IMR-90 (cell line): ENCODE data around the gene DCDC1. TPM values are rescaled to one million over a fixed set of nuclear protein-coding genes. Genes with fewer than 3 reads are reported as not detected.

Source experiments
- ATAC-seq: fragments of 200-7000 bp; cut with Tn5 transposase; 2 replicates; pipeline ENCODE4 v1.9.1; 2020; ENCODE audit warnings: low read depth, mild to moderate bottlenecking, moderate library complexity
- BruUV-seq: library from RNA; stranded (reverse); fragments of 400-500 nt; replicated peaks from 2 replicates; lab custom pipeline; 2021; lab: Mats Ljungman, UMichigan
- CTCF ChIA-PET: fragments of 300-600 bp; formaldehyde crosslinking; extraction: SDS; loops from one replicate; lab custom pipeline; 2021; ENCODE audit warnings: antibody characterized with exemption; lab: Yijun Ruan, JAX
- POLR2A ChIA-PET: fragments of 300-600 bp; sonication (Branson Sonifier 250); formaldehyde crosslinking; loops from one replicate; lab custom pipeline; 2022; ENCODE audit warnings: antibody characterized with exemption; ENCODE audit not compliant: unreplicated experiment; lab: Charles Lee
- DNase-seq: peaks from one replicate; pipeline ENCODE4 v3.0.0; 2013
- H2AFZ ChIP-seq: replicated peaks from 2 replicates; pipeline ENCODE3; 2013; ENCODE audit warnings: low read length, mild to moderate bottlenecking; ENCODE audit not compliant: poor library complexity
- H2AK5ac ChIP-seq: 2 replicates; pipeline ENCODE4 v1.6.1; 2013; ENCODE audit warnings: low read depth, low read length, inconsistent platforms
- H2AK9ac ChIP-seq: replicated peaks from 2 replicates; pipeline ENCODE3; 2013; ENCODE audit warnings: mild to moderate bottlenecking, low read depth, low read length, moderate library complexity; ENCODE audit not compliant: poor library complexity
- H2BK120ac ChIP-seq: 2 replicates; pipeline ENCODE4 v1.6.1; 2013; ENCODE audit warnings: low read depth, low read length, inconsistent platforms
- H2BK15ac ChIP-seq: 3 replicates; pipeline ENCODE4 v1.6.1; 2013; ENCODE audit warnings: low read depth, low read length, inconsistent platforms
- H2BK20ac ChIP-seq: 2 replicates; pipeline ENCODE4 v1.6.1; 2013; ENCODE audit warnings: low read depth, mild to moderate bottlenecking, inconsistent platforms, low read length, moderate library complexity
- H2BK5ac ChIP-seq: 2 replicates; pipeline ENCODE4 v1.6.1; 2013; ENCODE audit warnings: mild to moderate bottlenecking, low read depth, low read length, inconsistent platforms; ENCODE audit not compliant: poor library complexity, severe bottlenecking
- H3K14ac ChIP-seq: replicated peaks from 2 replicates; pipeline ENCODE4 v1.6.1; 2013; ENCODE audit warnings: low read depth, low read length, inconsistent platforms
- H3K18ac ChIP-seq: 2 replicates; pipeline ENCODE4 v1.6.1; 2013; ENCODE audit warnings: low read depth, low read length, control low read depth
- H3K23ac ChIP-seq: 2 replicates; pipeline ENCODE4 v1.6.1; 2013; ENCODE audit warnings: low read depth, low read length, inconsistent platforms
- H3K27ac ChIP-seq: 2 replicates; pipeline ENCODE4 v1.5.1; 2013; ENCODE audit warnings: mild to moderate bottlenecking, control low read depth, low read length; ENCODE audit not compliant: insufficient read depth
- H3K27me3 ChIP-seq: 2 replicates; pipeline ENCODE4 v1.6.1; 2013; ENCODE audit warnings: low read length; ENCODE audit not compliant: control insufficient read depth, insufficient read depth
- H3K36me3 ChIP-seq: 2 replicates; pipeline ENCODE4 v1.6.1; 2013; ENCODE audit warnings: low read length, mixed read lengths; ENCODE audit not compliant: control insufficient read depth, insufficient read depth
- H3K4ac ChIP-seq: 2 replicates; pipeline ENCODE4 v1.6.1; 2013; ENCODE audit warnings: low read depth, low read length, inconsistent platforms
- H3K4me1 ChIP-seq: 2 replicates; pipeline ENCODE4 v1.6.1; 2013; ENCODE audit warnings: low read length, mixed read lengths; ENCODE audit not compliant: control insufficient read depth, insufficient read depth
- H3K4me2 ChIP-seq: 2 replicates; pipeline ENCODE4 v1.6.1; 2013; ENCODE audit warnings: low read depth, mild to moderate bottlenecking, control low read depth, low read length, moderate library complexity
- H3K4me3 ChIP-seq: 2 replicates; pipeline ENCODE4 v1.5.1; 2013; ENCODE audit warnings: low read depth, mild to moderate bottlenecking, control low read depth, low read length, moderate library complexity; ENCODE audit not compliant: insufficient read depth
- H3K56ac ChIP-seq: 2 replicates; pipeline ENCODE4 v1.6.1; 2013; ENCODE audit warnings: low read length, inconsistent platforms; ENCODE audit not compliant: insufficient read depth; ENCODE audit errors: extremely low read depth
- H3K79me1 ChIP-seq, 2 experiments: 2 replicates each; pipeline ENCODE4 v1.6.1; 2013; ENCODE audit warnings: low read length in 2 of 2, inconsistent platforms in 1 of 2, low read depth in 1 of 2
- H3K9ac ChIP-seq: 2 replicates; pipeline ENCODE4 v1.6.1; 2013; ENCODE audit warnings: low read depth, low read length, control low read depth
- H3K9me1 ChIP-seq: 2 replicates; pipeline ENCODE4 v1.6.1; 2013; ENCODE audit warnings: low read length, inconsistent platforms; ENCODE audit not compliant: insufficient read depth
- H3K9me3 ChIP-seq: 2 replicates; pipeline ENCODE4 v1.6.1; 2013; ENCODE audit warnings: low read length; ENCODE audit not compliant: control insufficient read depth, insufficient read depth
- H4K20me1 ChIP-seq: 2 replicates; pipeline ENCODE4 v1.6.1; 2013; ENCODE audit warnings: low read length, inconsistent platforms; ENCODE audit not compliant: insufficient read depth
- H4K5ac ChIP-seq: 2 replicates; pipeline ENCODE4 v1.6.1; 2013; ENCODE audit warnings: mild to moderate bottlenecking, low read depth, low read length, control low read depth
- H4K8ac ChIP-seq, 2 experiments: 2 replicates each; pipeline ENCODE4 v1.6.1; 2013; ENCODE audit warnings: low read depth in 2 of 2, low read length in 2 of 2, control low read depth in 1 of 2, inconsistent platforms in 1 of 2
- H4K91ac ChIP-seq: 2 replicates; pipeline ENCODE4 v1.6.1; 2013; ENCODE audit warnings: low read depth, low read length, inconsistent platforms; ENCODE audit not compliant: insufficient read depth
- BHLHE40 ChIP-seq: fragments of 150-350 bp; IDR thresholded peaks from 2 replicates; pipeline ENCODE4 v1.6.1; 2016; ENCODE audit warnings: mild to moderate bottlenecking, low read depth, low read length
- CEBPB ChIP-seq: IDR thresholded peaks from 2 replicates; pipeline ENCODE4 v1.6.1; 2012; ENCODE audit warnings: low read depth, low read length, improper control_type of control experiment
- CHD1 ChIP-seq: IDR thresholded peaks from 2 replicates; pipeline ENCODE4 v1.6.1; 2012; ENCODE audit warnings: low read depth, low read length, improper control_type of control experiment
- CTCF ChIP-seq: conservative IDR thresholded peaks from 2 replicates; pipeline ENCODE4 v1.5.1; 2012; ENCODE audit warnings: mild to moderate bottlenecking, low read depth, low read length, improper control_type of control experiment
- ELK1 ChIP-seq: fragments of 150-350 bp; IDR thresholded peaks from 2 replicates; pipeline ENCODE4 v1.6.1; 2016; ENCODE audit warnings: low read depth, mild to moderate bottlenecking, low read length, moderate library complexity, borderline replicate concordance
- FOS ChIP-seq: fragments of 150-350 bp; IDR thresholded peaks from 2 replicates; pipeline ENCODE4 v1.6.1; 2016; ENCODE audit warnings: low read depth, low read length
- MAFK ChIP-seq: IDR thresholded peaks from 2 replicates; pipeline ENCODE4 v1.6.1; 2012; ENCODE audit warnings: low read depth, low read length, improper control_type of control experiment
- MAZ ChIP-seq: IDR thresholded peaks from 2 replicates; pipeline ENCODE4 v1.6.1; 2012; ENCODE audit warnings: low read depth, mild to moderate bottlenecking, low read length, improper control_type of control experiment, moderate library complexity, borderline replicate concordance
- MXI1 ChIP-seq: IDR thresholded peaks from 2 replicates; pipeline ENCODE4 v1.6.1; 2012; ENCODE audit warnings: low read depth, mild to moderate bottlenecking, low read length, moderate library complexity, borderline replicate concordance
- NFE2L2 ChIP-seq: fragments of 150-350 bp; IDR thresholded peaks from 2 replicates; pipeline ENCODE4 v1.6.1; 2016; ENCODE audit warnings: low read depth, mild to moderate bottlenecking, low read length
- POLR2A ChIP-seq: IDR thresholded peaks from 2 replicates; pipeline ENCODE4 v1.6.1; 2012; ENCODE audit warnings: mild to moderate bottlenecking, low read depth, low read length
- RAD21 ChIP-seq: IDR thresholded peaks from 2 replicates; pipeline ENCODE4 v1.6.1; 2012; ENCODE audit warnings: low read length, improper control_type of control experiment
- RCOR1 ChIP-seq: IDR thresholded peaks from 2 replicates; pipeline ENCODE4 v1.6.1; 2012; ENCODE audit warnings: mild to moderate bottlenecking, low read length, improper control_type of control experiment; ENCODE audit not compliant: insufficient replicate concordance
- SMC3 ChIP-seq: fragments of 150-350 bp; IDR thresholded peaks from 2 replicates; pipeline ENCODE4 v1.6.1; 2016; ENCODE audit warnings: low read depth, mild to moderate bottlenecking, antibody characterized with exemption, low read length, moderate library complexity
- USF2 ChIP-seq: fragments of 150-350 bp; IDR thresholded peaks from 2 replicates; pipeline ENCODE4 v1.6.1; 2017; ENCODE audit warnings: mild to moderate bottlenecking, antibody characterized with exemption, low read length, low read depth
- dilution Hi-C: fragments of 300-500 bp; cut with HindIII; formaldehyde crosslinking; loops from one replicate; pipeline ENCODE4 v1.14.3; 2018; ENCODE audit warnings: low sequenced_read_pairs; ENCODE audit not compliant: unreplicated experiment
- in situ Hi-C: fragments of 300-500 bp; cut with MboI; formaldehyde crosslinking; loops from 3 replicates; pipeline ENCODE4 v1.14.3; 2019; ENCODE audit warnings: low sequenced_read_pairs, inconsistent platforms, mixed read lengths
- intact Hi-C: fragments of 100-400 bp; cut with micrococcal nuclease; formaldehyde crosslinking; loops from 2 replicates; pipeline ENCODE4 v1.10.0; 2022
- polyA plus RNA-seq, 3 experiments: library from polyadenylated mRNA; depleted of rRNA; stranded (reverse); fragments of >200 nt; gene quantifications; 2 replicates each; pipeline ENCODE4 v1.2.3, GENCODE V29; 2012; ENCODE audit warnings: low replicate concordance in 1 of 3
- total RNA-seq: library from RNA; depleted of rRNA; stranded (reverse); fragments of >200 nt; gene quantifications from 2 replicates; pipeline ENCODE4 v1.2.3, GENCODE V29; 2012

The DCDC1 gene
- total and polyA plus RNA-seq, 2 of the 4 experiments (the other 2 are of a cell fraction): not detected

GRCh38 chr11:31102316-31102715 lies 267.2 kb downstream of the DCDC1 start:
- no peak overlapping the region for H2BK120ac ChIP-seq
- ATAC-seq (no peak), DNase-seq (no peak)
- H3K23ac ChIP-seq: no peak overlapping the region
- ChIA-PET CTCF (no interaction called here), POLR2A (no interaction called here)
- no peak overlapping the region for H4K91ac ChIP-seq
- H3K4me2 ChIP-seq: no peak overlapping the region
- no peak overlapping the region for H2BK20ac ChIP-seq
- no peaks in the 10 kb centered on the region for H3K36me3 ChIP-seq
- H2BK15ac ChIP-seq: no peak overlapping the region
- no peaks in the 10 kb centered on the region for H3K9me1 ChIP-seq
- H2AK5ac ChIP-seq: no peak overlapping the region
- H4K8ac ChIP-seq: no peak overlapping the region
- H4K5ac ChIP-seq: no peak overlapping the region
- no peak overlapping the region for H2AK9ac ChIP-seq
- no peak overlapping the region for H3K27ac ChIP-seq
- intact Hi-C loops (no loop called here), dilution Hi-C loops (no loop called here), in situ Hi-C loops (no loop called here)
- H3K9ac ChIP-seq: no peak overlapping the region
- no peak overlapping the region for H2BK5ac ChIP-seq
- TF ChIP-seq USF2 (no peak), MAFK (no peak), POLR2A (no peak), FOS (no peak), RAD21 (no peak), BHLHE40 (no peak), NFE2L2 (no peak), CTCF (no peak), MAZ (no peak), RCOR1 (no peak), CEBPB (no peak), MXI1 (no peak), CHD1 (no peak), ELK1 (no peak), SMC3 (no peak)
- H3K14ac ChIP-seq: no peak overlapping the region
- H2AFZ ChIP-seq: no peak overlapping the region
- H3K18ac ChIP-seq: no peak overlapping the region
- H3K79me1 ChIP-seq: no peaks in the 10 kb centered on the region
- H3K4ac ChIP-seq: no peak overlapping the region
- no TSS peak for BruUV-seq
- no peaks in the 10 kb centered on the region for H3K9me3 ChIP-seq
- H3K27me3 ChIP-seq: no peaks in the 10 kb centered on the region
- H3K4me3 ChIP-seq: no peak overlapping the region
- H3K56ac ChIP-seq: no peak overlapping the region
- no peaks in the 10 kb centered on the region for H4K20me1 ChIP-seq
- H3K4me1 ChIP-seq: no peaks in the 10 kb centered on the region
